OCI-LY3 (cell line): Measurements from ENCODE around the gene TACC3.

Experiments
- EZH2phosphoT487 ChIP-seq: fragments of 200-600 bp; shearing (Covaris generic); IDR thresholded peaks from 2 replicates; pipeline ENCODE4 v1.6.1; 2018; ENCODE audit warnings: antibody characterized with exemption, mixed run types, low read depth
- TF ChIP-seq, protein P1 (sequence below): fragments of 200-600, 300-600 bp; sonication (generic); IDR thresholded peaks from 2 replicates; pipeline ENCODE4 v1.5.1; 2014; ENCODE audit warnings: antibody characterized with exemption, low read length, low read depth

DNA sequence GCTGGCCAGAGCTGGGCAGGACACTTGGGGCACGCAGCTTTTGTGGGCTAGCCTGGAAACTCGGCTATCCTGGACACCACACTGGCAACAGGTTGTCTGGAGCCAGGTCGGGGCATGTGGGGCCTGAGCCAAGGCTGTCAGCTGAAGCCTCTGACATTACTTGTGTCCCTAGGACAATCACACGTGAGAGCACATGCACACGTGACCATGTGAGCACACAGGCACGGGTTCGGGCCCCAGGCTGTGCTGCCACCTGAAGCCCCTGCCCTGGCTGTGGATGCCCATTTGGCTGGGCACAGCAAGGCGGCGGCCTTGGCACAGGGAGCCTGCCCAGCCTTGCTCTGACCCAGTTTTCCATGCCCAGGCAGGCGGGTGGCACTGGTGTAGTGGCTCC, 63.1 kb downstream of the TACC3 start:
- TF ChIP-seq, protein P1, sequence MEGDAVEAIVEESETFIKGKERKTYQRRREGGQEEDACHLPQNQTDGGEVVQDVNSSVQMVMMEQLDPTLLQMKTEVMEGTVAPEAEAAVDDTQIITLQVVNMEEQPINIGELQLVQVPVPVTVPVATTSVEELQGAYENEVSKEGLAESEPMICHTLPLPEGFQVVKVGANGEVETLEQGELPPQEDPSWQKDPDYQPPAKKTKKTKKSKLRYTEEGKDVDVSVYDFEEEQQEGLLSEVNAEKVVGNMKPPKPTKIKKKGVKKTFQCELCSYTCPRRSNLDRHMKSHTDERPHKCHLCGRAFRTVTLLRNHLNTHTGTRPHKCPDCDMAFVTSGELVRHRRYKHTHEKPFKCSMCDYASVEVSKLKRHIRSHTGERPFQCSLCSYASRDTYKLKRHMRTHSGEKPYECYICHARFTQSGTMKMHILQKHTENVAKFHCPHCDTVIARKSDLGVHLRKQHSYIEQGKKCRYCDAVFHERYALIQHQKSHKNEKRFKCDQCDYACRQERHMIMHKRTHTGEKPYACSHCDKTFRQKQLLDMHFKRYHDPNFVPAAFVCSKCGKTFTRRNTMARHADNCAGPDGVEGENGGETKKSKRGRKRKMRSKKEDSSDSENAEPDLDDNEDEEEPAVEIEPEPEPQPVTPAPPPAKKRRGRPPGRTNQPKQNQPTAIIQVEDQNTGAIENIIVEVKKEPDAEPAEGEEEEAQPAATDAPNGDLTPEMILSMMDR = no peak
- TF ChIP-seq EZH2phosphoT487 = no peak
